ENCODE data around the gene IGHMBP2. TPM values are rescaled to one million over a fixed set of nuclear protein-coding genes. Genes with fewer than 3 reads are reported as not detected.

IGHMBP2 gene
- total RNA-seq, 1 donor from 2014 or later = 13.2 TPM

- Histone ChIP-seq H3K27ac (replicated peaks) (no peak overlapping the region), H3K9me3 (replicated peaks) (no peaks in the 10 kb centered on the region), H3K27me3 (ENCODE audit: low read depth) (no peaks in the 10 kb centered on the region), H3K36me3 (peaks cover 77% of the 10 kb centered on the region), H3K4me3 (no peak overlapping the region), H3K4me1 (peaks cover 16% of the 10 kb centered on the region)
- intact Hi-C loops (cut with micrococcal nuclease) = no loop called here
- TF ChIP-seq CTCF (IDR thresholded peaks at IDR 0.05; ENCODE audit: borderline replicate concordance) = no peak
- no peak for DNase-seq
Measured at GRCh38 chr11:68932933-68933577, 29.4 kb downstream of the IGHMBP2 start.

GRCh38 chr11:68933605-68934320 lies 30.1 kb downstream of the IGHMBP2 start:
- Histone ChIP-seq H3K27me3 (ENCODE audit: low read depth) (no peaks in the 10 kb centered on the region), H3K4me3 (no peak overlapping the region), H3K9me3 (replicated peaks) (no peaks in the 10 kb centered on the region), H3K4me1 (peaks cover 9% of the 10 kb centered on the region), H3K27ac (replicated peaks) (no peak overlapping the region), H3K36me3 (peaks cover 84% of the 10 kb centered on the region)
- intact Hi-C loops (cut with micrococcal nuclease) = no loop called here
- no peak for TF ChIP-seq CTCF (IDR thresholded peaks at IDR 0.05; ENCODE audit: borderline replicate concordance)
- no peak for DNase-seq

GRCh38 chr11:68934321-68934645 lies 30.6 kb downstream of the IGHMBP2 start:
- Histone ChIP-seq H3K27ac (replicated peaks) (no peak overlapping the region), H3K36me3 (peaks cover 86% of the 10 kb centered on the region), H3K4me3 (no peak overlapping the region), H3K27me3 (ENCODE audit: low read depth) (no peaks in the 10 kb centered on the region), H3K4me1 (peaks cover 3% of the 10 kb centered on the region), H3K9me3 (replicated peaks) (no peaks in the 10 kb centered on the region)
- intact Hi-C loops (cut with micrococcal nuclease) = no loop called here
- DNase-seq = no peak
- TF ChIP-seq CTCF (IDR thresholded peaks at IDR 0.05; ENCODE audit: borderline replicate concordance) = no peak

- peaks cover 86% of the 10 kb centered on the region for H3K36me3 ChIP-seq
- DNase-seq = no peak
- intact Hi-C loops (cut with micrococcal nuclease) = no loop called here
Measured at GRCh38 chr11:68934666-68935065, 31.0 kb downstream of the IGHMBP2 start.

GRCh38 chr11:68935066-68935465 lies 31.4 kb downstream of the IGHMBP2 start:
- H3K27ac ChIP-seq (replicated peaks) = peak overlapping the region; percentile 12
- H3K4me1 ChIP-seq = no peaks in the 10 kb centered on the region
- no peak overlapping the region for H3K4me3 ChIP-seq
- no peak for DNase-seq
- no peaks in the 10 kb centered on the region for H3K27me3 ChIP-seq (ENCODE audit: low read depth)
- intact Hi-C loops (cut with micrococcal nuclease) = no loop called here
- peaks cover 85% of the 10 kb centered on the region for H3K36me3 ChIP-seq
- no peaks in the 10 kb centered on the region for H3K9me3 ChIP-seq (replicated peaks)
- TF ChIP-seq CTCF (IDR thresholded peaks at IDR 0.05; ENCODE audit: borderline replicate concordance) = no peak

More at GRCh38 chr11:68934666-68935065, 31.0 kb downstream of the IGHMBP2 start:
- Histone ChIP-seq H3K4me1 (no peaks in the 10 kb centered on the region), H3K4me3 (no peak overlapping the region), H3K27me3 (ENCODE audit: low read depth) (no peaks in the 10 kb centered on the region), H3K9me3 (replicated peaks) (no peaks in the 10 kb centered on the region), H3K27ac (replicated peaks) (peak overlapping the region; percentile 12)
- no peak for TF ChIP-seq CTCF (IDR thresholded peaks at IDR 0.05; ENCODE audit: borderline replicate concordance)

Data from left ventricle myocardium inferior (tissue), 1 donor.